HK-2 (cell line): ENCODE results near the gene DENND1A.

Experiments
- DNase-seq: peaks from one replicate; pipeline ENCODE4 v3.0.0-alpha.2; 2018; ENCODE audit not compliant: unreplicated experiment

DENND1A gene

DNA sequence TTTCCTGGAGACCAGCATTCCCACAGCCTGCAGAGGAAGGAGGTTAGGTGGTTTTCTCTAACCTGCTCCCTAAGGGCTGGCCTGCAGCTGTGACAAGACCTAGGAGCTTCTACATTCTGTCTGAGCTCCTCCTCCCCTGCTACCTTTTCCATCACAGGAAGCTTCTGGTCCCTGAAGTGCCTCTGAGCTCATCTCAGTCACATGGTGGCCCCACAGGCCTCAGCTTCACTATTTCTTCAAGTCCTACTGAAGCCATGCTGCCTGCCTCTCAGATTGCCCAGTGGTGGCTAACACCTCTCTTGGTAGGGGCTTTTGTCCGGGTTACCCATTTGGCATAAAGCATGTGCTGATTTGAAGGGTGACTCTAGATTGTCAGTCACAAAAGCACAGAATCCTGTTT, 314.5 kb downstream of the DENND1A start:
- DNase-seq: peak; percentile 4

- no peak for DNase-seq
These were observed 315.3 kb downstream of the DENND1A start for GRCh38 chr9:123614306-123615263.

DNA sequence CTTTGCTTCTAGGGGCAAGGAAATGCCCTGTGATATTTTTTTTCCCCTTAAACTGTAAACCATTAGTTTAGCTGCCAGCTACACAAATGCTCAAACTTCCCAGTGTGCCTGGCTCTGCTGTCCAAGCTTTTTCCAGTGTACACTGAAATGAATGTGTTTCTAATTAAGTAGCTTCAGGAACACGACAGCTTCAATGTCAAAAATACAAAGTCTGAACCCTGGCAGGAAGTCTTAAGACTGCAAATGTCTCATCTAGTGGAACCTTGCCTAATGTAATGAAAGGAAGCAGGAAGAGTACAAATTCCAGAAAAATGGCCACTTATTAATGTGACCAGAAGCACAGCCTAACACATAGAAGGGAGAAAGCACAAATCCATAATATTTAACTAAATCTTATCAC, 318.7 kb downstream of the DENND1A start:
- no peak for DNase-seq

DNA sequence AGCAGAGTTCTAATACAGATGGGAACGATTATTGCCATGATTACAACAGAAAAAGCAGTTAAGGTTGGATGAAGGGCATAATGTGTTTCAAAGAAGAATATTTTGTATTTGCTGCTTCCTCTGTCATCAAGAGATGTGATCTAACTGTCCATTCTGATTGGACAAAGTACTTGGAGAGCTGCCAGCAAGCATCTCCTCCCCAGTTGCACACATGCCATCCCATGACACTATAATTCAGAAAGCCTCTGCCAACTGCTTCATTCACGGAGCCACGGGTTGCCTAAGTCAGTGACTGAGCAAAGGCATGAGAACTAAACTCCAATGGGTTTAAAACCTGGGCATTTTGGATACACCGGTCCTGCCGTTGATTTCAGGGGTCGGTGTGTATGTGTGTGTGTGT, 320.1 kb downstream of the DENND1A start:
- DNase-seq: no peak

DNA sequence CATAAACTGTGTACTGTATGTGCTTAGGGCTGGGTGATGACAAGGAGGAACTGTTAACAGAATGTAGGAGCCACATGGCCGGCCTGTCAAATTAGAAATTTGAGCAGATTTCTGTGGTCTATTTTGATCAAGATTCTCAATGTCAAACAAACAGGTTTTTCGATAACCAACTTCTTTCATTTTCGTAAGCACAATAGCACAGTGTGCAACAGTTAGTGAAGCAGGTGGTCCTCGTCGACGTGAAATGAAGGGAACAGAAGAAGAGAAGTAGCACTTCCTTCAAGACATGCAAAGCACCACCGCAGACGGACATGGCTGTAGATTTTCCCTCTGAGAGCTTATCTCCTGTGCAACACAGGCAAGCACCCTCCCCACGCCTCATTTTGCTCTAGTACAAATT, 321.8 kb downstream of the DENND1A start:
- no peak for DNase-seq

DNA sequence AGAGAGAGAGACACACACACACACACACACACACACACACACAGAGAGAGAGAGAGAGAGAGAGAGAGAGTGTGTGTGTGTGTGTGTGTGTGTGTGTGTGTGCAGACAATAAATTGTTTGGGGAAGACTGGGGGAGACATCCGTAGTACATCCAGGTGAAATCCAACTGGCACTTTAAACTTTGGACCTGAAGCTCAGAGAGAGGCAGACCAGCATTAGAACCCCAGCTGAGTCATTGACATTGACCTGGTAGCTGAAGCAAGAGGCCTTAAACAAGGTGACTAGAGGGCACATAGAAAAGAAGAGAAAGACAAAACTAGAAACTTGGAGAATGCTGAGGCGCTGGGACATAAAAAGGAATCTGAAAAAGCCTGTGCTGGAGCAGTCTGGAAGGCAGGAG, 322.4 kb downstream of the DENND1A start:
- no peak for DNase-seq

GRCh38 chr9:123606141-123606540, 323.8 kb downstream of the DENND1A start:
- DNase-seq: no peak

DNA sequence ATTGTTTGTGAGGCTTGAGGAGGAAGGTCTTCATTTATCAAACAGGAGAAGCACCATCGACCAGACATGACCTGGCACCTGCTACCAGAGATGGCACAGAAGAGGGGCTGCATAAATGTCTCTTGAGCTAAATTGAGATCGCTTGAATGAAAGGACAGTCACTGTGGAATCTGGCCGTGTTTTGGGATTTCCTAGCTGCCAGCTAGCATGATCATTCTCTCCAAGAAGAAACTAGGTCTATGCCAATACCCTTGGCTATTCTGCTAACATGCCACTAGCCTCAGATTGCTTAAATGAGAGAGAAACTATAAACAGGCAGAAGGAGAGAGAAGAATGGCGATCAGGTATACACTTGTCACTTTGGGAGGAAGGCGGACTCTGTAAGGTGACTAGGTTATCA, 324.6 kb downstream of the DENND1A start:
- no peak for DNase-seq

DNA sequence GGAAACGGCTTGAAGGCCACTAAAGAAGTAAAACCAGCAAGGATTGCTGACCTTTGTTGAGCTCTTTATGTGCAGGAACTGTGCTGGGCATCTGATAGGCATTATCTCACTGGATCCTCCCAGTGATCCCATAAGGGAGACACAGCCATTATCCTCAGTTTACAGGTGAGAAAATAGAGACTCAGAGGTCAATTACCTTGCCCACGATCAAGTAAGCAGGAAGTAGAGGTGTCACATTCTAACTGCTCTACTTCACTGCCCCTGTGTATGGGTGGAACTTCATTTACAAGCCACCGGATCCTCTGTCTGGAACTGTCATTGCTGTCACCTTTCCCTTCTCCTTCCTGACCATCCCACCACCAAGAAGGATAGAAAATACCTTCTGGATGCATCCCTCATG, 325.1 kb downstream of the DENND1A start:
- DNase-seq: no peak

DNA sequence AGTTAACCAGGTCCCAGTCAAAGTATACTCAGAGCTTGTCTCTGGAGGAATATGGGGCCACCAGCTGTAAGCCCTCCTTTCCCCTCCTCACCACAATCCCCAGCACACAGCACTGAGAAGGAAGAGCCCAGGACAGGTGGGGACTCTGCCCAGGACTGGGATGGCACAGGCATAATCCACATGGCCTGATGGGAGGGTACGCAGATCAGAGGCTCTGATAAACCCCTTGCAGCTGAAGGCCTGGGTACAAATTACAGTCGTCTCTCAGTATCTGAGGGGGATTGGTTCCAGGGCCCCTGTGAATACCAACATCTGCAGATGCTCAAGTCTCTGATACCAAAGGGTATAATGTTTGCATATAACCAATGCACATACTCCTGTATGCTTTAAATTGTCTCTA, 328.1 kb downstream of the DENND1A start:
- DNase-seq: no peak

- no peak for DNase-seq
These were observed 330.1 kb downstream of the DENND1A start for GRCh38 chr9:123599781-123600180.

- DNase-seq: no peak
These were observed 331.9 kb downstream of the DENND1A start for GRCh38 chr9:123597876-123598556.

DNA sequence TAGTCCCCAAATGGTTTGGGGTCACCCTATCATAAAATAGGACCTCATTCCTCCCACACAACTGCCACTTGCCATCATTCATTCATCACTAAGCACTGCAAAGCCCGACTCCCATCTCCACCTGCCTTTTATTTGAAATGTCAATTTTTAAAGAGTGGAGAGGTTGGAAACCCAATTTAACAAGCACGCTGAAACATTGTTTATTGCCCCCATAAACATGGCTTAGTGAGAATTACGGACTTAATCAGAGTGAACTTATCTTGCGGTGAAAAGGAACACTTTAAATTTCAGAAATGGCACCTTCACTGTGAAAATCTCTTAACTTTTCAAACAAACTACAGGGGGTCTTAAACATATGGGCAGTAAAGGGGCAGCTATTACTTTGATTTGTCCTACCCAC, 332.9 kb downstream of the DENND1A start:
- no peak for DNase-seq

- no peak for DNase-seq
These were observed 338.6 kb downstream of the DENND1A start for GRCh38 chr9:123591283-123591682.

GRCh38 chr9:123590499-123590898, 339.4 kb downstream of the DENND1A start:
- DNase-seq: no peak

DNA sequence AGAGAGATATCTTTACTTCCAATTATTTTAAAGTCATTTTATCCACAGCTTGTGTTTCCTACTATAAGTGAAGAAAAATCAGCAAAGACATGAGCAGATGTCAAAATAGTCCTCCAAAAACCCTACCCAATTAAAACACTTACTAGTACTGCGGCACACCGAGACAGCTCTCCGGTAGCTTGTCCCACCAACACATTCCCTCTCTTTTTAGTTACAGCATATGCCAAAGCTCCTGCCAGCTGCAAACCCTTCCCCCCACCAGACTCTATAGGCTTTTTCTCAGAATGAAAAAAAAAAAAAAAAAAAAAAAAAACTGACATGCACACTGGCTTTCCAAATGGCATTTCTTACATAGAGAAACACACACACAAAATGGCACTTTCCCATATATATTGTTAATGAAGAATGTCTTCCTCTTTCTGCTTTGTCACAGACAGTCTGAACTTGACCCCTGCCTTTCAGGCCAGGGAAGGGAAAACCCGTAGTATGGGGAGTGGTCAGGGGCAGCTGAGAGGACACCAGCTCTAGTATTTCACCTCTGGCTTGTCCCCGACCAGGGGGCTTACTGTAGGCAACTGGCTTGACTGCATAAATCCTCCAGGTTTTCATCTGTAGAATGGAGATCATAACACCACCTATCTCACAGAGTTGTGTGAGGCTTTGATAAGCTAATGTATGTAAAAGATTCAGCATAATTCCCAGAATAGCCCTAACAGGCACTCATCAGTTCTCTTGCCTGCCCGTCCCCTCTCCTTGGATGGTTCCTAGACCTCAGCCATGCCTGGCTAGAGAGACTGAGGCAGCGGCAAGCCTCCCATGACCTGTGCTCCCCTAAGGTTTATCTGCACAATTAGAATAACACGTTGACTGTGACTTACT, 340.3 kb downstream of the DENND1A start:
- DNase-seq: no peak

DNA sequence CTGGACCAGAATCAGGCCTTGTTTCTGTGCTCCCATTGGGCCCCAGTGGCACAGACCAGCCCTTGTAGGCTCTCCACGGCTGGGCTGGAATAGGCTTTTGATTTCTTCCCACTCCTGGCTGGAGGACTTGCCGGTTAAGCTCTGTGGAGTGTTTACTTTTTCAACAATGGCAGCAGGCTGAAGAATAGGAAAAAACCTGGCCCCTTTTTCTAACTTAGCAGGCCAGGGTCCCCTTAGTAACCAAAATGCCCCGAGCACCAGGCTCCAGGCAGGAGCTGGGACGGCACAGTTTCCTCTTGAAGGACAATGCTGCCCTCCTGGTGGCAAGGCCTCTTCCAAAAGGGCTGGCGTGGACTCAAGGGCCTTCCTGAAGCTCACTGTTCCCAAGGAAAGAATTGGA, 343.7 kb downstream of the DENND1A start:
- DNase-seq: no peak

DNA sequence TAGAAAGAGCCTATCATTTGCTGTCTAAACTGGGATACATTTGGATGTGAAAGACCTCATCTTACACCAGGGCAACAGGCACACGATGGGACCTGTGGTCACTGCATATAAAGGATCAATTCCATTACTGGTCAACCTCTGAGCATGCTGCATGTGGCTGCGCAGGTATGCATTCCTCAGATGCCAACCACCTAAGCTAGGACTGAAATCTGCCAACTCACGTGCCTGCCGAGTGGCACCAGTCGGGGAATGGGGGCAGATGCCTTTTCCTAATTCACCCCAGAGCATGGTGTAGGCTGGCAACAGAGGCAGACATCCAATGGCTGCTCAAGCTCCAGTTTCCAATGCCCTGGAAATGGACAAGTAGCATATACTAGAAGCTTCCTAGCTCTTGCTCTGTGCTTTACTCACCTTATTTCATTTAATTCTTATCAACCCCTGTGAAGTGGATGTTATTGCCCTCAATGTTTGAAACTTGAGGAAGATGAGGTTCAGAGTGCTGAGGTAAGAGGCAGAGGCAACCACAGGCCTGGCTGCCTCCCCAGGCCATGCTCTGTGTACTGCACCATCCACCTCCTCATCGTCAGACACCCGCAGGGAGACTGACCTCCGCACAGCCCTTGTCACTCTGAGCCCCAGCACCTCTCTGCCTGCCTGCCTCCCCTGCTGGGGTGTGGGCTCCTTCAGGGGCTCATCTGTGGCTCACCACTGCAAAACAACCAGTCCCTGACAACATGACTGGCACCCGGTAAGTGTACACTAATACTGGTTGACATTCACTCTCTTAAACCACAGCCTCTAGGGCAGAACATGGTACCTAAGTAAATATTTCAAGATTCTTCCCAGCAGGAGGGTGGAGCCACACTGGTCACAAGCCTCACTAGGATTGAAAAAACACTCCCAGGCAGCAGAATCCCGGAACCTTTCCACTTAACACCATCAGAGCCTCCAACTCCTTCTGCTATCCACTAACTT, 345.4 kb downstream of the DENND1A start:
- no peak for DNase-seq

GRCh38 chr9:123583646-123584045, 346.3 kb downstream of the DENND1A start:
- no peak for DNase-seq

DNA sequence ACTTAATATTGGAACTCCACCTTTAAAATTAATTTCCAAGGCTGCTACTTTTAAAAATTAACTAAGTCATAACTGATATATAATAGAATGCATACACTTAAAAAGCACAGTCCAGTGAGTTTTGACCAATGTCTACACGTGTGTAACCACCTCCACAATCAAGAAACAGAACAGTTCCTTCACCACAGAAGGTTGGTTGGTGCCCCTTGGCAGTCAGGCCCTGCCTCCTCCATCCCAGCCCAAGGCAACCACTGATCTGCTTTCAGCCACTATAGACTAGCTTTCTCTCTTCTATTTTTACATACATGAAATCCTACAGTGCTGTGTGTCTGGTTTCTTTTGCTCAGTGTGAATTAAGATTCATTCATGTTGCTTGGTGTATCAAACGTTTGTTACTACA, 358.7 kb downstream of the DENND1A start:
- DNase-seq: no peak
